Osteocyte (in vitro differentiated cells): ENCODE results near the gene COL1A2. TPM values are rescaled to one million over a fixed set of nuclear protein-coding genes. Genes with fewer than 3 reads are reported as not detected.

Source experiments
- DNase-seq: peaks from one replicate; pipeline ENCODE4 v3.0.0; 2021; ENCODE audit warnings: mixed read lengths; ENCODE audit not compliant: unreplicated experiment; ENCODE audit errors: extremely low spot score
- H3K27ac Mint-ChIP-seq: one replicate; pipeline ENCODE4 v1.8.0; 2021; ENCODE audit warnings: mild to moderate bottlenecking, mixed read lengths; ENCODE audit not compliant: unreplicated experiment
- H3K27me3 Mint-ChIP-seq: one replicate; pipeline ENCODE4 v1.8.0; 2021; ENCODE audit warnings: mixed read lengths; ENCODE audit not compliant: unreplicated experiment
- H3K36me3 Mint-ChIP-seq: one replicate; pipeline ENCODE4 v1.8.0; 2021; ENCODE audit warnings: mixed read lengths; ENCODE audit not compliant: unreplicated experiment
- H3K4me1 Mint-ChIP-seq: one replicate; pipeline ENCODE4 v1.8.0; 2021; ENCODE audit warnings: mixed read lengths; ENCODE audit not compliant: unreplicated experiment
- H3K4me3 Mint-ChIP-seq: one replicate; pipeline ENCODE4 v1.8.0; 2021; ENCODE audit warnings: mild to moderate bottlenecking, moderate library complexity, mixed read lengths; ENCODE audit not compliant: unreplicated experiment
- H3K9me3 Mint-ChIP-seq: one replicate; pipeline ENCODE4 v1.8.0; 2021; ENCODE audit warnings: mixed read lengths; ENCODE audit not compliant: unreplicated experiment
- total RNA-seq: library from RNA; stranded (reverse); gene quantifications from 2 replicates; pipeline ENCODE4 v1.2.1, GENCODE V29; 2021
- TF ChIP-seq, protein P1 (sequence below): fragments of 200-600 bp; sonication (generic); IDR thresholded peaks from 2 replicates; pipeline ENCODE4 v1.5.0; 2021; ENCODE audit warnings: antibody characterized with exemption, mild to moderate bottlenecking, moderate library complexity

The COL1A2 gene
- total RNA-seq, 1 donor from 2014 or later: 7,492 TPM

DNA sequence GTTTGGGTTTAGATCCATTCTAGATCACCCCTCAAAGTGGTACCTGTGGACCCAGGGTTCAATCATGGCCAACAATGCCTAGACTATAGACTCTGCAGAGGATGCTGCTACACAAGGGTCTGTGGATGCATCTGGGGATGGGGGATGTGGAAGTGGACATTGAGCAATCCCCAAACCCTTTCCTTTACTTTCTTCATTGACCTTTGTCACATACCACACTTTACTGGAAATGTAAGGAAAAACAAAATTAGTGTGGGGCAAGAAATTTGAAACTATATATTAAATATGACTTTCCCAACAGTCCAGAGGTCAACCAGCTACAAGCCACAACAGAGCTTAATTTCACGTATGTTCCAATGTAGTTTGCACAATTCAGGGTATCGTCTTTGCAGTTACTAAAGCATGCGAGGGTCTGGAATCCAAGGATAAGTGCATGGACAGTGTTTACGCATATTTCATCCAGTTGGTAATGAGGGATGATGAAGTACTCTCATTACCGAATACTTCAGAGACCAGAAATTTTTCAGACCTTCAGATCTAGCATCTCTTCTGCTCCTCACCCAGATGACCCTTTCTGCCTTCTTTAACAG lies 81.7 kb downstream of the COL1A2 start:
- no peak for DNase-seq
- Mint-ChIP-seq H3K4me1 (no peaks in the 10 kb centered on the region), H3K27me3 (peaks cover 6% of the 10 kb centered on the region), H3K27ac (no peak overlapping the region), H3K9me3 (no peaks in the 10 kb centered on the region), H3K36me3 (peaks cover 3% of the 10 kb centered on the region), H3K4me3 (no peak overlapping the region)
- TF ChIP-seq, protein P1, sequence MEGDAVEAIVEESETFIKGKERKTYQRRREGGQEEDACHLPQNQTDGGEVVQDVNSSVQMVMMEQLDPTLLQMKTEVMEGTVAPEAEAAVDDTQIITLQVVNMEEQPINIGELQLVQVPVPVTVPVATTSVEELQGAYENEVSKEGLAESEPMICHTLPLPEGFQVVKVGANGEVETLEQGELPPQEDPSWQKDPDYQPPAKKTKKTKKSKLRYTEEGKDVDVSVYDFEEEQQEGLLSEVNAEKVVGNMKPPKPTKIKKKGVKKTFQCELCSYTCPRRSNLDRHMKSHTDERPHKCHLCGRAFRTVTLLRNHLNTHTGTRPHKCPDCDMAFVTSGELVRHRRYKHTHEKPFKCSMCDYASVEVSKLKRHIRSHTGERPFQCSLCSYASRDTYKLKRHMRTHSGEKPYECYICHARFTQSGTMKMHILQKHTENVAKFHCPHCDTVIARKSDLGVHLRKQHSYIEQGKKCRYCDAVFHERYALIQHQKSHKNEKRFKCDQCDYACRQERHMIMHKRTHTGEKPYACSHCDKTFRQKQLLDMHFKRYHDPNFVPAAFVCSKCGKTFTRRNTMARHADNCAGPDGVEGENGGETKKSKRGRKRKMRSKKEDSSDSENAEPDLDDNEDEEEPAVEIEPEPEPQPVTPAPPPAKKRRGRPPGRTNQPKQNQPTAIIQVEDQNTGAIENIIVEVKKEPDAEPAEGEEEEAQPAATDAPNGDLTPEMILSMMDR: no peak

DNA sequence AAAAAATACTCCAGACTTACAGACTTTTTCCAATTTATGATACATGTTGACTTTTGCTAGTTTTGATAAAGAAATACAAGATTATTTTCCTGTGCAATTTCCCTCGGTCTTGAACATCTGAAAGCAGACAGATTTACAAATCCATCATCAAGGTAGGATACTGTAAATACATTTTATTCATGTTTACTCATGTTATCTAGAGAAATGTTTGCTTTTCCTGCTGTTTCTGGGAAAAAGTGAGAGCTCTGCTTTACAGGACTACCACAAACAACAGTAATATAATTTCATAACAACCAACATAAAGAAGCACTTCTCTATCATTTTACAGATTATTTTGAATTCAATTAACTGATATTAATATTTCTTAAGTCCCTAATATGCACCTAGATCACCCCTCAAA lies 83.2 kb downstream of the COL1A2 start:
- DNase-seq: no peak
- Mint-ChIP-seq H3K36me3 (no peaks in the 10 kb centered on the region), H3K27me3 (peaks cover 6% of the 10 kb centered on the region), H3K4me1 (no peaks in the 10 kb centered on the region), H3K9me3 (no peaks in the 10 kb centered on the region), H3K27ac (no peak overlapping the region), H3K4me3 (no peak overlapping the region)
- TF ChIP-seq, protein P1: no peak

DNA sequence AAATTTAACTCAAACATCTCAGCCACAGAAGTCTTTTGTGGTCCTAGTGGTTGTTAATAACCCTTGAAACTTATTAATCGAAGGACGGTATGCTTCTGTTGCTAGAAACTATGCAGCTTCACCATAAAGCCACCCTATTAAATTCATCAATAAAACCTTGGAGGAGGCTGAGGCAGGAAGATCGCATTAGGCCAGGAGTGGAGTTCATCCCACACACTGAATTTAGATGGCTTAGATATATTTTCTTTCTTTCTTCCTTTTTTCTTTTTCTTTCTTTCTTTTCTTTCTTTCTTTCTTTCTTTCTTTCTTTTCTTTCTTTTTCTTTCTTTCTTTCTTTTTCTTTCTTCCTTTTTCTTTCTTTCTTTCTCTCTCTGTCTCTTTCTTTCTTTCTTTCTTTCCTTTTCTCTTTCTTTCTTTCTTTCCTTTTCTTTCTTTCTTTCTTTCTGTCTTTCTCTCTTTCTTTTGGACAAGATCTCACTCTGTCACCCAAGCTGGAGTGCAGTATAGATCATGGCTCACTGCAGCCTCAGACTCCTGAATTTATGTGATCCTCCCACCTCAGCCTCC lies 84.0 kb downstream of the COL1A2 start:
- H3K27ac Mint-ChIP-seq: no peak overlapping the region
- H3K4me3 Mint-ChIP-seq: no peak overlapping the region
- peaks cover 6% of the 10 kb centered on the region for H3K27me3 Mint-ChIP-seq
- no peaks in the 10 kb centered on the region for H3K4me1 Mint-ChIP-seq
- TF ChIP-seq, protein P1: no peak
- DNase-seq: no peak
- no peaks in the 10 kb centered on the region for H3K36me3 Mint-ChIP-seq
- no peaks in the 10 kb centered on the region for H3K9me3 Mint-ChIP-seq

Other genes with a start within 250 kb of the COL1A2 start
- gene CASD1, start 114.9 kb downstream of the COL1A2 start, total RNA-seq: 15.9 and 19.4 TPM in 2 replicates